ENCODE measurements around the gene SAMD10.

- TF ChIP-seq REST (tag by site-specific recombination; IDR thresholded peaks at IDR 0.05) (no peak), ZNF184 (tag by site-specific recombination; IDR thresholded peaks at IDR 0.05) (no peak), ZFP69B (tag by site-specific recombination; IDR thresholded peaks at IDR 0.05) (no peak), PATZ1 (tag by site-specific recombination; IDR thresholded peaks at IDR 0.05) (no peak), CTCF (tag by site-specific recombination; IDR thresholded peaks at IDR 0.05) (no peak), YY1 (tag by site-specific recombination; IDR thresholded peaks at IDR 0.05) (no peak), ZNF792 (tag by site-specific recombination; IDR thresholded peaks at IDR 0.05) (no peak), ZNF121 (tag by site-specific recombination; IDR thresholded peaks at IDR 0.05) (no peak), ZNF274 (IDR thresholded peaks at IDR 0.05; ENCODE audit: low read length) (no peak), ZNF274 (tag by site-specific recombination; IDR thresholded peaks at IDR 0.05; ENCODE audit: borderline replicate concordance) (no peak), ZFHX2 (tag by site-specific recombination; conservative IDR thresholded peaks at IDR 0.05) (no peak), ZNF776 (tag by site-specific recombination; IDR thresholded peaks at IDR 0.05; ENCODE audit: borderline replicate concordance) (no peak), MYNN (tag by site-specific recombination; IDR thresholded peaks at IDR 0.05; ENCODE audit: borderline replicate concordance) (no peak), SETDB1 (IDR thresholded peaks at IDR 0.05; ENCODE audit: insufficient read length, low read length) (no peak)
These were observed 34.3 kb downstream of the SAMD10 start for GRCh38 chr20:63945031-63945658.
